ENCODE measurements around the gene HMG20B.

Gene HMG20B

GRCh38 chr19:3609779-3610719 lies 37.3 kb downstream of the HMG20B start:
- ATAC-seq, result no peak
- no peak for TF ChIP-seq TOX (CRISPR knock-in tag; IDR thresholded peaks at IDR 0.05; ENCODE audit: borderline replicate concordance)
- TF ChIP-seq BACH2 (CRISPR knock-in tag; IDR thresholded peaks at IDR 0.05; ENCODE audit: borderline replicate concordance), result no peak
- no peak for TF ChIP-seq ESRRG (CRISPR knock-in tag; IDR thresholded peaks at IDR 0.05)
- no peak for TF ChIP-seq RARB (CRISPR knock-in tag; IDR thresholded peaks at IDR 0.05)
- no peak for TF ChIP-seq OSR1 (CRISPR knock-in tag; IDR thresholded peaks at IDR 0.05)
- no peak for TF ChIP-seq ZFP3 (CRISPR knock-in tag; IDR thresholded peaks at IDR 0.05)
- TF ChIP-seq CSRNP3 (CRISPR knock-in tag; IDR thresholded peaks at IDR 0.05), result no peak
- no peak for TF ChIP-seq CSDC2 (CRISPR knock-in tag; IDR thresholded peaks at IDR 0.05)

- ATAC-seq, result no peak
- no peak for TF ChIP-seq ISL1 (CRISPR knock-in tag; IDR thresholded peaks at IDR 0.05)
- TF ChIP-seq TOX (CRISPR knock-in tag; IDR thresholded peaks at IDR 0.05; ENCODE audit: borderline replicate concordance), result no peak
- TF ChIP-seq PPARA (CRISPR knock-in tag; IDR thresholded peaks at IDR 0.05; ENCODE audit: borderline replicate concordance), result no peak
Observed at GRCh38 chr19:3610745-3611717, 38.3 kb downstream of the HMG20B start.

- no peak for TF ChIP-seq CREB5 (CRISPR knock-in tag; IDR thresholded peaks at IDR 0.05; ENCODE audit: low read depth)
- no peak for TF ChIP-seq ZNF8 (CRISPR knock-in tag; IDR thresholded peaks at IDR 0.05)
- no peak for TF ChIP-seq ZNF70 (CRISPR knock-in tag; IDR thresholded peaks at IDR 0.05)
- TF ChIP-seq ZFP30 (CRISPR knock-in tag; IDR thresholded peaks at IDR 0.05), result no peak
- no peak for ATAC-seq
Observed at GRCh38 chr19:3611841-3612240, 39.1 kb downstream of the HMG20B start.

- TF ChIP-seq TSHZ2 (CRISPR knock-in tag; IDR thresholded peaks at IDR 0.05) (no peak), ZNF70 (CRISPR knock-in tag; IDR thresholded peaks at IDR 0.05) (no peak)
- no peak for ATAC-seq
Observed at GRCh38 chr19:3612330-3612729, 39.6 kb downstream of the HMG20B start.

- no peak for ATAC-seq
- no peak for TF ChIP-seq GLIS3 (CRISPR knock-in tag; IDR thresholded peaks at IDR 0.05)
- no peak for TF ChIP-seq ESRRG (CRISPR knock-in tag; IDR thresholded peaks at IDR 0.05)
- TF ChIP-seq CREB5 (CRISPR knock-in tag; IDR thresholded peaks at IDR 0.05; ENCODE audit: low read depth), result no peak
- TF ChIP-seq TOX (CRISPR knock-in tag; IDR thresholded peaks at IDR 0.05; ENCODE audit: borderline replicate concordance), result no peak
- no peak for TF ChIP-seq CSRNP3 (CRISPR knock-in tag; IDR thresholded peaks at IDR 0.05)
- TF ChIP-seq ZFP3 (CRISPR knock-in tag; IDR thresholded peaks at IDR 0.05), result no peak
- TF ChIP-seq ZFP30 (CRISPR knock-in tag; IDR thresholded peaks at IDR 0.05), result no peak
- TF ChIP-seq RARB (CRISPR knock-in tag; IDR thresholded peaks at IDR 0.05), result no peak
- TF ChIP-seq TSHZ2 (CRISPR knock-in tag; IDR thresholded peaks at IDR 0.05), result no peak
- no peak for TF ChIP-seq OSR1 (CRISPR knock-in tag; IDR thresholded peaks at IDR 0.05)
- no peak for TF ChIP-seq ZNF70 (CRISPR knock-in tag; IDR thresholded peaks at IDR 0.05)
- no peak for TF ChIP-seq ZC3H10 (CRISPR knock-in tag; IDR thresholded peaks at IDR 0.05)
- no peak for TF ChIP-seq SNAI2 (CRISPR knock-in tag; IDR thresholded peaks at IDR 0.05)
Observed at GRCh38 chr19:3612901-3613741, 40.4 kb downstream of the HMG20B start.

All from SK-N-SH treated with all-trans-retinoic acid at 6 μM for 48 hours (cell line).